Stimulated activated CD8-positive, alpha-beta memory T cell treated with anti-CD3 and anti-CD28 coated beads, Interleukin-7, amount 100 ng/mL, for 24 hours (primary cell): ENCODE results near the gene ZC3H11A.

Experiments used
- DNase-seq: peaks from one replicate; pipeline ENCODE4 v3.0.0-alpha.2; 2020; ENCODE audit warnings: low read depth

The ZC3H11A gene

GRCh38 chr1:203842559-203842876 is 47.1 kb downstream of the ZC3H11A start:
- DNase-seq: no peak

- no peak for DNase-seq
These were observed 48.0 kb downstream of the ZC3H11A start for GRCh38 chr1:203843435-203843834.
